ENCODE measurements around the gene CDH4.

Gene CDH4

GRCh38 chr20:61814726-61815125 lies 562.7 kb downstream of the CDH4 start:
- no peak for DNase-seq (ENCODE audit: low read depth in 2 of 2)
- no peak for TF ChIP-seq CTCF (IDR thresholded peaks at IDR 0.05; ENCODE audit: low read depth, low read length)
- no peak overlapping the region for H3K4me3 ChIP-seq (replicated peaks in 1 of 2; ENCODE audit: low read depth in 2 of 2, low read length in 2 of 2)

- TF ChIP-seq CTCF (IDR thresholded peaks at IDR 0.05; ENCODE audit: low read depth, low read length) = no peak
- DNase-seq (ENCODE audit: low read depth in 2 of 2) = no peak
Observed at GRCh38 chr20:61815176-61815575, 563.1 kb downstream of the CDH4 start.

GRCh38 chr20:61815678-61816077 lies 563.6 kb downstream of the CDH4 start:
- no peak overlapping the region for H3K4me3 ChIP-seq (replicated peaks in 1 of 2; ENCODE audit: low read depth in 2 of 2, low read length in 2 of 2)
- TF ChIP-seq CTCF (IDR thresholded peaks at IDR 0.05; ENCODE audit: low read depth, low read length) = no peak
- no peak for DNase-seq (ENCODE audit: low read depth in 2 of 2)

More at GRCh38 chr20:61815176-61815575, 563.1 kb downstream of the CDH4 start:
- no peak overlapping the region for H3K4me3 ChIP-seq (replicated peaks in 1 of 2; ENCODE audit: low read depth in 2 of 2, low read length in 2 of 2)

GRCh38 chr20:61816606-61817460 lies 564.8 kb downstream of the CDH4 start:
- TF ChIP-seq CTCF (IDR thresholded peaks at IDR 0.05; ENCODE audit: low read depth, low read length) = no peak
- DNase-seq (ENCODE audit: low read depth in 2 of 2) = no peak

GRCh38 chr20:61817575-61817974 lies 565.5 kb downstream of the CDH4 start:
- no peak for DNase-seq (ENCODE audit: low read depth in 2 of 2)
- no peak for TF ChIP-seq CTCF (IDR thresholded peaks at IDR 0.05; ENCODE audit: low read depth, low read length)
- H3K4me3 ChIP-seq (replicated peaks in 1 of 2; ENCODE audit: low read depth in 2 of 2, low read length in 2 of 2) = no peak overlapping the region

More at GRCh38 chr20:61816606-61817460, 564.8 kb downstream of the CDH4 start:
- no peak overlapping the region for H3K4me3 ChIP-seq (replicated peaks in 1 of 2; ENCODE audit: low read depth in 2 of 2, low read length in 2 of 2)

- TF ChIP-seq CTCF (IDR thresholded peaks at IDR 0.05; ENCODE audit: low read depth, low read length) = no peak
- no peak overlapping the region for H3K4me3 ChIP-seq (replicated peaks in 1 of 2; ENCODE audit: low read depth in 2 of 2, low read length in 2 of 2)
- no peak for DNase-seq (ENCODE audit: low read depth in 2 of 2)
Observed at GRCh38 chr20:61818746-61819573, 566.9 kb downstream of the CDH4 start.
